Measurements from ENCODE around the gene NOC2L. TPM values are rescaled to one million over a fixed set of nuclear protein-coding genes. Genes with fewer than 3 reads are reported as not detected.

Gene NOC2L
- total RNA-seq, 1 donor from 2014 or later = 50.6 TPM

DNA sequence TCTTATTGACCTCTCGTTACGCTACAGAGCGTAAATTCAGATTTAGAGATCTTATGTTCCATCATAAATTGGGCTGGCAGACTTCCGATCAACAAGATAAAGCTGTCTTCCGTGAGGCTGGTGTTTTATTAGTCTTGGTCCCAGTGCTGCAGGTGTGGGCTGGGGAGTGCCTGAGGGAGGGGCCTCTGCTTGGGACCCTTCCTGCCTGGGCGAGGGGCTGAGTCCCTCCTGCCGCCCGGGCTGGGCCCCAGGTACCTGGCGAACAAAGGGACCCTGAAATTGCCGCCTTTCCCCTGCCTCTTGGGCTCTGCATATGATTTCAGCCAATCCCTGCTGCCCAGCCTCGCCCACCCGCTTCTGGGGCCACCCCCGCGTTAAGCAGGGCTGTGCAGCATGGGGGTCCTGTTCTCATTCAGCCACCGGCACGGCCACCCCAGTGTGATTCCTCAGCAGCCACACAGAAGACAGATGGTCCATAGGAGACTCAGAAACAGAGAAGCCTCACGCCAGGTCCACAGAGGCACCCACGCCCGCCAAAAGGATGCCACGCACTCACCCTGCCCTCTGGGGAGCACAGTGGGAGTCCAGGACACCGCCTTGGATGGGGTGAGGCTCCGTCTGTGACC, 41.5 kb downstream of the NOC2L start:
- no peak overlapping the region for H3K27ac Mint-ChIP-seq (ENCODE audit: unreplicated experiment)
- no peaks in the 10 kb centered on the region for H3K36me3 Mint-ChIP-seq (ENCODE audit: low read depth)
- H3K4me1 Mint-ChIP-seq (ENCODE audit: low read depth) = peaks cover 13% of the 10 kb centered on the region
- H3K9me3 Mint-ChIP-seq (ENCODE audit: low read depth) = no peaks in the 10 kb centered on the region
- no peak overlapping the region for H3K4me3 Mint-ChIP-seq (ENCODE audit: unreplicated experiment)
- H3K27me3 Mint-ChIP-seq (ENCODE audit: low read depth) = peaks cover 36% of the 10 kb centered on the region
- TF ChIP-seq, protein P1, sequence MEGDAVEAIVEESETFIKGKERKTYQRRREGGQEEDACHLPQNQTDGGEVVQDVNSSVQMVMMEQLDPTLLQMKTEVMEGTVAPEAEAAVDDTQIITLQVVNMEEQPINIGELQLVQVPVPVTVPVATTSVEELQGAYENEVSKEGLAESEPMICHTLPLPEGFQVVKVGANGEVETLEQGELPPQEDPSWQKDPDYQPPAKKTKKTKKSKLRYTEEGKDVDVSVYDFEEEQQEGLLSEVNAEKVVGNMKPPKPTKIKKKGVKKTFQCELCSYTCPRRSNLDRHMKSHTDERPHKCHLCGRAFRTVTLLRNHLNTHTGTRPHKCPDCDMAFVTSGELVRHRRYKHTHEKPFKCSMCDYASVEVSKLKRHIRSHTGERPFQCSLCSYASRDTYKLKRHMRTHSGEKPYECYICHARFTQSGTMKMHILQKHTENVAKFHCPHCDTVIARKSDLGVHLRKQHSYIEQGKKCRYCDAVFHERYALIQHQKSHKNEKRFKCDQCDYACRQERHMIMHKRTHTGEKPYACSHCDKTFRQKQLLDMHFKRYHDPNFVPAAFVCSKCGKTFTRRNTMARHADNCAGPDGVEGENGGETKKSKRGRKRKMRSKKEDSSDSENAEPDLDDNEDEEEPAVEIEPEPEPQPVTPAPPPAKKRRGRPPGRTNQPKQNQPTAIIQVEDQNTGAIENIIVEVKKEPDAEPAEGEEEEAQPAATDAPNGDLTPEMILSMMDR (IDR thresholded peaks at IDR 0.05) = no peak
- no peak for DNase-seq (ENCODE audit: low spot score)

DNA sequence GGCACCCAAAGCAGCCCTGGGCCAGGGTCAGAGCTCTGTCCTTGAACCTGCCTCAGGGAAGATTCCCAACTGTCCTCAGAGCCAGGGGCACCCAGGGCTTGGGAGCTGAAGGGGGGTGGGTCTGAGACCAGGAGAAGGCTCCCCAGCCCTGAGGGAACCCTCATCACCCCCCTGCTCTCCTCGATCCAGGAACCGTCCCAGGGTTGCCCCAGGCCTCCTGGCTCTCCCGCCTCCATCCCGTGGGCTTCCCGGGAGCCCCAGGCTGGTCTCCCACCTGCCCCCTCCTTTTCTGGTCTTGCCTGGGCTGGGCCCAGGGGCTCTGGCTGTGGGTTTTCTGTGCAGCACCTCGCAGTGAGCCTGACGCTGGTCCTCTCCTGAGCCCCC, 42.0 kb downstream of the NOC2L start:
- H3K4me3 Mint-ChIP-seq (ENCODE audit: unreplicated experiment) = no peak overlapping the region
- TF ChIP-seq, protein P1 (IDR thresholded peaks at IDR 0.05) = no peak
- no peaks in the 10 kb centered on the region for H3K36me3 Mint-ChIP-seq (ENCODE audit: low read depth)
- DNase-seq (ENCODE audit: low spot score) = no peak
- H3K9me3 Mint-ChIP-seq (ENCODE audit: low read depth) = no peaks in the 10 kb centered on the region
- no peak overlapping the region for H3K27ac Mint-ChIP-seq (ENCODE audit: unreplicated experiment)
- H3K4me1 Mint-ChIP-seq (ENCODE audit: low read depth) = peaks cover 13% of the 10 kb centered on the region
- peaks cover 39% of the 10 kb centered on the region for H3K27me3 Mint-ChIP-seq (ENCODE audit: low read depth)

DNA sequence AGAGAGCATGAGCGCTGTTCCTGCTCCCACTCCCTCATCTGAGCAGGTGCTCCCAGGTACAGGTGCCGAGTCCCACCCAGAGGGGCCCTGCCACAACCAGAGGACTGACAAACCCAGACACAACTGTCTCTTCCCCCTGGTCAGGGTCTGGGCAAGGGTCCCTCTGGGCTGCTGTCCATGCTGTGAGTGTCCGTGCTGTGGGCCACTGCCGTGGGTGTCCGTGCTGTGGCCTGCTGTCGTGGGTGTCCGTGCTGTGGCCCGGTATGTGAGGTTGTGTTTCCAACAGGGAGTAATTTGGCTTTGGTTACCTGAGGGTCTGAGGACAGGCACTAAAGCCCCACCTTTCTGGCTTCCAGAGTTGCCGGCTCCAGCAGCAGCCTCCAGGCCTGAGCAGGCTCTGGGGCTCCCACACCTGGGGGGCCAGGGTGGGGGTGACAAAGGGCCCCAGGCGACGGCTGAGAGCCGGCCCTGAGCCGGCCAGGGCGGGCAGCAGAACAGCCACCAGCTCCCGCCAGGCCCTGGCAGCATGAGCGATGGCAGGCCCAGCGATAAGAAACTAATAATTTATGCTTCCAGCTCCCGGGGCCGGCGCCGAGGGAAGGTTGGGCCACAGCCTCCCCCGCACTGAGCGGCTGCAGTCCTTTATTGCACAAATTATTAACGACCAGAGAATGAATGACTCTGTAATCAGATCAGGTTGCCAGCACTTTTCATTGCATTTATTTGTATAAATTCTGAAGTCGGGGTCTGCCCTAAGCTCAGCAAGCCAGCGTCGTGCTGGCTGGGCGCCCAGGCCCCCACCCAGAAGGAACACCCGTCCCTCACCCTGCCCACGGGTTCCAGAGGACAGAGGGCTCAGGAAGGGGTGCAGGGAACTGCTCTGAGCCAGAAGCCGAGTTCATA, 42.6 kb downstream of the NOC2L start:
- TF ChIP-seq, protein P1 (IDR thresholded peaks at IDR 0.05) = no peak
- Mint-ChIP-seq H3K27me3 (ENCODE audit: low read depth) (peaks cover 40% of the 10 kb centered on the region), H3K27ac (ENCODE audit: unreplicated experiment) (no peak overlapping the region), H3K36me3 (ENCODE audit: low read depth) (no peaks in the 10 kb centered on the region), H3K9me3 (ENCODE audit: low read depth) (no peaks in the 10 kb centered on the region), H3K4me1 (ENCODE audit: low read depth) (peaks cover 10% of the 10 kb centered on the region), H3K4me3 (ENCODE audit: unreplicated experiment) (no peak overlapping the region)
- no peak for DNase-seq (ENCODE audit: low spot score)

DNA sequence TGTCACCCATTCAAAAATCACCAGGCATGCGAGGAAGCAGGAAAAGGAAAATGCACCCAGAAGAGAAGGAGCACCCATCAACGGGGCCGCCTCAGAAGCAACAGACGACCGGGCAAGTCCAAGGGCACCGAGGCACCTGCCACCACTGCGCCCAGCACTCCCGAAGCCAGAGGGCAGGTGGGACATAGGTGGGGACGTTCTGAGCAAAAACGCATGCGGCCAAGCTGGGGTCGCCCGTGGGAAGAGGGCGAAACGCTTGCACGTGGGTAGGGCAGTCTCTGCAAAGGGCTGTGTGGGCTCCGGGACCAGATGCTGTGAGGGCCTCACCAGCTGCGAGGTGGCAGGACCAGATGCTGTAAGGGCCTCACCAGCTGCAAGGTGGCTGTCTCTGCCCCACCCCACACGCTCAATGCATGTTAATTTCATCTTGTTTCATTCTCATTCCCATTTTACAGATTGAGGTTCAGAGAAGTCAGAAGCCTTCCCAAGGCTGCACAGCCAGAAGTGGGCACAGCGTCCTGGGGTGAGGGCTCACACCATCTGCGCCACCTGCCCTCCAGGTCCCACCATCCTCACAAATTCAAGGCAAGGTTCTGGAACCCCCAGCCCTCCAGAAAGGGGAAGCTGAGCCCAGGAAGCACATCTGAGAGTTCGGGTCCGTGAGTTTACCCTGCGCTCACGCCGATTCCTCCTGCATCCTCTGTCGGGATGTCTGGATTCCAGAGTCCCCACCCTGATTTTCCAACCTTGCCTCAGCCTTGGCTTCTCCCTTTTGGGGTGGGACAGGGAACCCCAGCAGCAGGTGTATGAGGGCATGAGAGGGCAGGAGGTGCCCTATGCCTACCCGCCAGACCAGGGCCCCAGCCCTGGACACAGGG, 43.5 kb downstream of the NOC2L start:
- Mint-ChIP-seq H3K9me3 (ENCODE audit: low read depth) (no peaks in the 10 kb centered on the region), H3K36me3 (ENCODE audit: low read depth) (no peaks in the 10 kb centered on the region), H3K27me3 (ENCODE audit: low read depth) (peaks cover 42% of the 10 kb centered on the region), H3K27ac (ENCODE audit: unreplicated experiment) (no peak overlapping the region), H3K4me3 (ENCODE audit: unreplicated experiment) (no peak overlapping the region), H3K4me1 (ENCODE audit: low read depth) (peaks cover 5% of the 10 kb centered on the region)
- peak; percentile 87 for DNase-seq (ENCODE audit: low spot score)
- TF ChIP-seq, protein P1 (IDR thresholded peaks at IDR 0.05) = no peak

DNA sequence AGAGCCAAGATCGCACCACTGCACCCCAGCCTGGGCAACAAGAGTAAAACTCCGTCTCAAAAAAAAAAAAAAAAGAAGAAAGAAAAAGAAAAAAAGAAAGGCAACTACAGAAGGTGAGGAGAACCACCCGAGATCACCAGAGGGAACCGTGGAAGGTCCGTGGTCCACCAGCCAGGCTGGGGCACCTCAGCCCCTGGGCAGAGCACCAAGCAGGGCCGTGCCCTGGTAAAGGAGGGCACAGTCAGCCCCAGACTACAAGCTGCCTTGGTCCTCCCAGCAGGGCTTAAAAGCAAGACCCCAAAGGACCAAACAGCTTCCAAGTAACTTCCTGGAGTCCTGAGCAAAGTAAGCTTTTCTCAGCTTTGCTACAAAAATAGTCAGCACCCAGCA, 44.2 kb downstream of the NOC2L start:
- H3K27me3 Mint-ChIP-seq (ENCODE audit: low read depth) = peaks cover 40% of the 10 kb centered on the region

More for the DNA sequence above, 44.2 kb downstream of the NOC2L start:
- Mint-ChIP-seq H3K27ac (ENCODE audit: unreplicated experiment) (no peak overlapping the region), H3K4me3 (ENCODE audit: unreplicated experiment) (no peak overlapping the region), H3K4me1 (ENCODE audit: low read depth) (peaks cover 3% of the 10 kb centered on the region), H3K36me3 (ENCODE audit: low read depth) (no peaks in the 10 kb centered on the region), H3K9me3 (ENCODE audit: low read depth) (no peaks in the 10 kb centered on the region)
- DNase-seq (ENCODE audit: low spot score) = no peak
- TF ChIP-seq, protein P1 (IDR thresholded peaks at IDR 0.05) = no peak

All from chondrocyte (in vitro differentiated cells).